ENCODE measurements around the gene ZPBP2. TPM values are rescaled to one million over a fixed set of nuclear protein-coding genes. Genes with fewer than 3 reads are reported as not detected.
"Not testable (repeated sequence)": the region's sequence is repeated elsewhere in the genome, so short reads cannot be mapped to it uniquely, and the experiment has no call there.

ZPBP2 gene
- total RNA-seq, 4 donors from 2014 or later = not detected

DNA sequence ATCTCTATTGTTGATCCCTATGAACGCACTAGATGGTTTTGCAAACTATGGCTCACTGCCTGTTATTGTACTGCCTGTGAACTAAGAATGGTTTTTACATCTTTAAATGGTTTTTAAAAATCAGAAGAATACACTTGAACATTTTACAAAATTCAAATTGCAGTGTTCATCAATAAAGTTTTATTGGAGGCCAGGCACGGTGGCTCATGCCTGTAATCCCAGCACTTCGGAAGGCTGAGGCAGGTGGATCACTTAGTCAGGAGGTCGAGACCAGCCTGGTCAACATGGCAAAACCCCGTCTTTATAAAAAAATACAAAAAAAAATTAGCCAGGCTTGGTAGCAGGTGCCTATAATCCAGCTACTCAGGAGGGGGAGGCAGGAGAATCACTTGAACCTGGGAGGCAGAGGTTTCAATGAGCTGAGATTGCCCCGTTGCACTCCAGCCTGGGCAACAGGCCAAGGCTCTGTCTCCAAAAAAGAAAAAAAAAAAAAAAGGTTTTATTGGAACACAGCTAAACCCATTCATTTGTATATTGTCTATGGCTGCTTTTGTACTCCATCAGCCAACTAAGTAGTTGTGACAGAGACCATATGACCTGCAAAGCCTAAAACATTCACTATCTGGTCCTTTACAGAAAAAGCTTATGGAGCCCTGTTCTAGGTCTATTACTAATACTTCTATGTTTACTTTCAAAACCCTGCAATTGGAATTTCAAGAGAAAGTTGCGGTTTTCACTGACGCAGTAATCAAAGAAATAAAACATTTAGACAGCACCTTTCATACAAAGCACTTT is 22.8 kb upstream of the ZPBP2 start:
- Histone ChIP-seq H3K4me3 (no peak overlapping the region), H3K36me3 (no peaks in the 10 kb centered on the region), H3K9me3 (no peaks in the 10 kb centered on the region), H3K27me3 (peaks cover 27% of the 10 kb centered on the region), H3K27ac (no peak overlapping the region), H3K4me1 (no peaks in the 10 kb centered on the region)
- DNase-seq (ENCODE audit: low spot score in 2 of 2) = no peak
- WGBS = 75% methylated on average over 8 of the region's 8 CpGs
- TF ChIP-seq POLR2A (IDR thresholded peaks at IDR 0.05) = no peak
- TF ChIP-seq, protein P1, sequence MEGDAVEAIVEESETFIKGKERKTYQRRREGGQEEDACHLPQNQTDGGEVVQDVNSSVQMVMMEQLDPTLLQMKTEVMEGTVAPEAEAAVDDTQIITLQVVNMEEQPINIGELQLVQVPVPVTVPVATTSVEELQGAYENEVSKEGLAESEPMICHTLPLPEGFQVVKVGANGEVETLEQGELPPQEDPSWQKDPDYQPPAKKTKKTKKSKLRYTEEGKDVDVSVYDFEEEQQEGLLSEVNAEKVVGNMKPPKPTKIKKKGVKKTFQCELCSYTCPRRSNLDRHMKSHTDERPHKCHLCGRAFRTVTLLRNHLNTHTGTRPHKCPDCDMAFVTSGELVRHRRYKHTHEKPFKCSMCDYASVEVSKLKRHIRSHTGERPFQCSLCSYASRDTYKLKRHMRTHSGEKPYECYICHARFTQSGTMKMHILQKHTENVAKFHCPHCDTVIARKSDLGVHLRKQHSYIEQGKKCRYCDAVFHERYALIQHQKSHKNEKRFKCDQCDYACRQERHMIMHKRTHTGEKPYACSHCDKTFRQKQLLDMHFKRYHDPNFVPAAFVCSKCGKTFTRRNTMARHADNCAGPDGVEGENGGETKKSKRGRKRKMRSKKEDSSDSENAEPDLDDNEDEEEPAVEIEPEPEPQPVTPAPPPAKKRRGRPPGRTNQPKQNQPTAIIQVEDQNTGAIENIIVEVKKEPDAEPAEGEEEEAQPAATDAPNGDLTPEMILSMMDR (IDR thresholded peaks at IDR 0.05) = no peak
- no peak for TF ChIP-seq EP300 (IDR thresholded peaks at IDR 0.05)
- TF ChIP-seq POLR2AphosphoS5 (IDR thresholded peaks at IDR 0.05) = no peak

GRCh38 chr17:39846205-39846604 is 21.8 kb upstream of the ZPBP2 start:
- 73% methylated on average over 4 of the region's 4 CpGs for WGBS

DNA sequence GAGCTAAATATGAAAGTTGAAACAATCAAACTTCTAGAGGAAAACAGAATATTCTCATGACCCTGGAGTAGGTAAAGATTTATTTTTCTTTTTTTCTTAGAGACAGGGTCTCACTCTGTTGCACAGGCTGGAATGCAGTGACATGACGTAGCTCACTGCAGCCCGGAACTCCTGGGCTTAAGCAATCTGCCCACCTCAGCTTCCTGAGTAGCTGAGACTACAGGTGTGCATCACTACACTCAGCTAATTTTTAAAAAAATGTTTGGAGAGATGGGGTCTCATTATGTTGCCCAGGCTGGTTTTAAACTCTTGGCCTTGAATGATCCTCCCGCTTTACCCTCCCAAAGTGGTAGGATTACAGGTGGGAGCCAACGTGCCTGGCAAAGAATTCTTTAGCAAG is 19.4 kb upstream of the ZPBP2 start:
- no peak for DNase-seq (ENCODE audit: low spot score in 2 of 2)

More at GRCh38 chr17:39846205-39846604, 21.8 kb upstream of the ZPBP2 start:
- H3K27me3 ChIP-seq = peaks cover 27% of the 10 kb centered on the region
- H3K4me3 ChIP-seq = no peak overlapping the region
- no peaks in the 10 kb centered on the region for H3K36me3 ChIP-seq
- DNase-seq (ENCODE audit: low spot score in 2 of 2) = no peak
- H3K4me1 ChIP-seq = no peaks in the 10 kb centered on the region
- H3K27ac ChIP-seq = no peak overlapping the region
- no peak for TF ChIP-seq POLR2AphosphoS5 (IDR thresholded peaks at IDR 0.05)
- no peak for TF ChIP-seq EP300 (IDR thresholded peaks at IDR 0.05)
- TF ChIP-seq, protein P1 (IDR thresholded peaks at IDR 0.05) = no peak
- no peak for TF ChIP-seq POLR2A (IDR thresholded peaks at IDR 0.05)
- no peaks in the 10 kb centered on the region for H3K9me3 ChIP-seq

DNA sequence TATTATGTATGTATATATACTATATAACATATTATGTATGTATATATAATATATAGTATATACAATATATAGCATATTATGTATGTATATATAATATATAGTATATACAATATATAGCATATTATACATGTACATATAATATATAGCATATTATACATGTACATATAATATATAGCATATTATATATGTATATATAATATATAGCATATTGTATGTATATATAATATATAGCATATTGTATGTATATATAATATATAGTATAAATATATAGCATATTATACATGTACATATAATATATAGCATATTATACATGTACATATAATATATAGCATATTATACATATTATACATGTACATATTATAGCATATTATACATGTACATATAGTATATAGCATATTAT is 17.8 kb upstream of the ZPBP2 start:
- H3K4me1 ChIP-seq; DNase-seq (ENCODE audit: low spot score in 2 of 2); H3K4me3 ChIP-seq; H3K9me3 ChIP-seq; H3K27ac ChIP-seq; H3K36me3 ChIP-seq: not testable (repeated sequence)
- H3K27me3 ChIP-seq = peaks cover 22% of the 10 kb centered on the region

More for the DNA sequence above, 19.4 kb upstream of the ZPBP2 start:
- TF ChIP-seq EP300 (IDR thresholded peaks at IDR 0.05) (no peak), POLR2AphosphoS5 (IDR thresholded peaks at IDR 0.05) (no peak), POLR2A (IDR thresholded peaks at IDR 0.05) (no peak)
- TF ChIP-seq, protein P1 (IDR thresholded peaks at IDR 0.05) = no peak
- Histone ChIP-seq H3K27ac (no peak overlapping the region), H3K4me1 (no peaks in the 10 kb centered on the region), H3K27me3 (peaks cover 22% of the 10 kb centered on the region), H3K4me3 (no peak overlapping the region), H3K36me3 (no peaks in the 10 kb centered on the region), H3K9me3 (no peaks in the 10 kb centered on the region)
- WGBS = 73% methylated on average over 4 of the region's 4 CpGs

- H3K4me3 ChIP-seq = no peak overlapping the region
- WGBS = 50% methylated on average over 3 of the region's 3 CpGs
- no peaks in the 10 kb centered on the region for H3K4me1 ChIP-seq
- no peak overlapping the region for H3K27ac ChIP-seq
- no peaks in the 10 kb centered on the region for H3K36me3 ChIP-seq
- DNase-seq (ENCODE audit: low spot score in 2 of 2) = no peak
- H3K9me3 ChIP-seq = no peaks in the 10 kb centered on the region
- TF ChIP-seq, protein P1 (IDR thresholded peaks at IDR 0.05) = no peak
- TF ChIP-seq EP300 (IDR thresholded peaks at IDR 0.05) = no peak
- TF ChIP-seq POLR2AphosphoS5 (IDR thresholded peaks at IDR 0.05) = no peak
- no peak for TF ChIP-seq POLR2A (IDR thresholded peaks at IDR 0.05)
- H3K27me3 ChIP-seq = peaks cover 10% of the 10 kb centered on the region
Observed at GRCh38 chr17:39852239-39852638, 15.8 kb upstream of the ZPBP2 start.

Data from suprapubic skin (tissue), 4 donors.